NK-92 (cell line): Measurements from ENCODE around the gene SYF2.
"Not testable (repeated sequence)": the region's sequence is repeated elsewhere in the genome, so short reads cannot be mapped to it uniquely, and the experiment has no call there.

ENCODE experiments used
- DNase-seq: peaks from one replicate; lab custom pipeline; 2025; ENCODE audit not compliant: unreplicated experiment; lab: John Stamatoyannopoulos, UW

The SYF2 gene

DNA sequence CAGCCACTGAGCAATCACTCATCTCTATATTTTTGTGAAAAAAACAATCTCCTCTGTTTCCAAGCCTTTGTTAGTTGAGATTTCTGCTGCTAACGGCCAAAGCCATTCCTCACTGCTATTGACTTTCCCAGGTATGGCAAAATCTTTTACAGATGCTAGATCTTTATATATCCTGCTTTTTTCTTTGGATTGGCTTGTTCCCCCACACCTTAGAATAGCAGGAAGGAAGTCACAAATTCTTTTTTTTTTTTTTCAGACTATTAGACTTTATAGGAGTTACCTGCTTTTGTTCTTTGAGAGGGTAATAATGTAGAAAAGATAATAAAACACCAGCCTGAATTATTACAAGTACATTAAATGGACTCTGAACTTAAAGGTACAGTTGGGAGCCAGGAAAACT, 24.2 kb downstream of the SYF2 start:
- no peak for DNase-seq

DNA sequence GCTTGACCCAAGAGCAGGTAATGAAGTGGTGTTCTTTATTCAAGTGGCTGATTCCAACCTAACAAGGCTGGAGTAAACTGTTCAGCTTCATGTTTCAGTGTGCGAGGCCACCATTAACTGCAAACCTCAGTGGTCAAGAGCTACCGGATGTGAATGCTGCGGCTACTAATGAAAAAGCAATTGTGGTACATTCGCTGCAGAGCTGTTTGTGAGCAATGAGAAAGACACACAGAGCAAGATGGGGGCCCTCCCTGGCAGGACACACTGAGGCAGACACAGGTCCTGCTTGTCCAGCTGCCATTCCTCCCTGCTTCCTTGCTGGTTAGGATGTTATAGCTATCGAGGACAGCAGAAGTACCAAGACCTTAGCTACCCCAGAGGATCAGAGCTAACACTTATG, 26.1 kb downstream of the SYF2 start:
- DNase-seq, result no peak

DNA sequence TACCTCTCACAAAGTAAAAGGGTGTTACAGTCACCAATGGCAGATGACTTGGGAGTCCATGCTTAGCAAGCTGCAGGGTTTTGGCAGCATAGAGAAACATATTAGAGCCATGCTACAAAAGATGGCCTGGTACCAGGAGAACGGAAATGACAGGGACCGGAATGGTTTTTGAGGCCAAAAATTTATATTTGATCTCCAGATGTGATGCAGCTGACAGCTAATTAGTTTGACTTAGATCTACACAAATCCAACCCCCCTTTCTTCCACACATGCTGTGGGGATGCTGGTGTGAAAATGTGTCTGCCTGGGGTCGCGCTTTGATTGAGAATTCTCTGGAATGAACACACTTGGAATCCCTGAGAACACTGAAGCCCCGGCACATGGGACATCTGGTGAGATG, 26.5 kb downstream of the SYF2 start:
- DNase-seq, result no peak

DNA sequence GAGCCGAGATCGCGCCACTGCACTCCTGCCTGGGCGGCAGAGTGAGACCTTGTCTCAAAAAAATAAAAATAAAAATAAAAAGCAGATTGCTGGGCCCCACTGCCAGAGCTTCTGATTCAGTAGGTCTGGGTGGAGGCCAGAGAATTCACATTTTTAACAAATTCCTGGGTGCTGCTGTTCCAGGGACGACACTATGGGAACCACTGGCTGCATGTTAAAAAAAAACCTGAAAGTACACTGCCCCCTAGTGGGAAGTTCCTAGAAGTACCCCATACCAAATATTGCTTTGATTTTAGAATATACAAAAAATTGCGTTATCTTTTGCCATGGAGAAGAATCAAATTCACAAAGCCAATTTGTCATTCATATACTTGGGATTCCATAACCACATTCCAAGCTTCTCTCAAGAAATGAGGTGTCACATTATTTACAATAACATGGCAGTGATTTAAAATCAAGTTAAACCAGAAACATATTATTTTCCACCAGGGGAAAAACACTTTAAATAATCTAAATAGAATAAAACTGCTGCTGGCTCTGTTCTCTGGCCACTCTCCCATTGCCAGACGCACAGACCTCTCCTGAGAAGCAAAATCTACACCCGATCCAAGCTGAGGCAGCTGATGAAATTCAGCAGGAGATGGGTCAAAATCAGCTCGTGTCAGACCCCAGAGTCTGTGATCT, 27.4 kb downstream of the SYF2 start:
- no peak for DNase-seq

DNA sequence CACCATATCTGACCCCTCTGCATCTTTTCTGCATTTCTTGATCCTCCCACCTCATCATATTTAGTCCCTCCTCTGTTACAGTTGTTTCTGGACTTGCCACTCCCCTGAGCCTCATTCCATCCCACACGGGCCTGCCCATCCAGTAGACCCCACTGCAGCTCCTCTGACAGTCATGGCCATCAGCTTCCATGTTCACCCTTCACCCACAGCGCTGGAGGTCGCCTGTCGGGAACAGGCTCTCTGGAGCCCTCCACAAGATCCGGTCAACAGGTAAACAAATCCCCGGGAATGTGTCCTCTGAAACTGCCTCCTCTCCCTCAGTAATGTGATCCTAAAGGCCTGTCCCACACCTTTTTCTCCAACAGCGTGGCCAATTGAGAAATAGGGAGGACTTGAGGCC, 31.3 kb downstream of the SYF2 start:
- DNase-seq, result no peak

DNA sequence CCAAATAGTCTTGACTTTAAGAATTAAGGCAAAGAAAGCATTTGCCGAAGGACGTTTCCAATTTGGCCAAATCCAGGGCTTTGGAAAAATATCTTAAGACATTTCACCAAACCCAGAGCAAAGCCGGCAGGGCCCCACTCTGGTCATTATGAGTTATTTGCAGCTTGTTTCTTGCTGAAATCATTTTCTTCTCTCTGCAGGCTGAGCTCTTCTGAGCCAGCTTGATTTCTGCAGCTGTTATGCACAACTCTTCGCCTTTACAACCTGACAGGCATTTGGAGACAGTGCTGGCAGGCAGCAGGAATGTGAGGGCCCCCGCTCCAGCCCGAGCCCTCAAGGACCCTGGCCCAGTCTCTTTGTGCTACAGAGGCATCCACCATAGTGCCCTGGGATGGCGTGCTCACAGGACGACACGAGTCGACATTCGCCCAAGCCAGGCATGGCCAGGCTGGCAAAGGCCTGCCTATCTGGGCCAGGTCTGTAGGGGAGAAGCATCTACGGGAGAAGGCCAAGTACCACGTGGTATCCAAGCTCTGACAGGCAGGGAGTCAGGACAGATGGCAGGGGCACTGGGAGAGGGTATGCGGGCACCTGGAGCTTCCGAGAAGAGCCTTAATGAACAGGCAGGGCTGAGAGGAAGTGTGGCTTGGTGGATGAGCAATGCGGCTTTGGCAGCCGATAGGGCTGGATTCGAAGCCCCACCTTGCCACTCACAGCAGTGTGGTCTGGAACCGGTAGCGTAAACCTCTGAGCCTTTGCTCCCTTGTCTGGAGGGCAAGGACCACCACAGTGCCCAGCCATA, 32.3 kb downstream of the SYF2 start:
- no peak for DNase-seq

DNA sequence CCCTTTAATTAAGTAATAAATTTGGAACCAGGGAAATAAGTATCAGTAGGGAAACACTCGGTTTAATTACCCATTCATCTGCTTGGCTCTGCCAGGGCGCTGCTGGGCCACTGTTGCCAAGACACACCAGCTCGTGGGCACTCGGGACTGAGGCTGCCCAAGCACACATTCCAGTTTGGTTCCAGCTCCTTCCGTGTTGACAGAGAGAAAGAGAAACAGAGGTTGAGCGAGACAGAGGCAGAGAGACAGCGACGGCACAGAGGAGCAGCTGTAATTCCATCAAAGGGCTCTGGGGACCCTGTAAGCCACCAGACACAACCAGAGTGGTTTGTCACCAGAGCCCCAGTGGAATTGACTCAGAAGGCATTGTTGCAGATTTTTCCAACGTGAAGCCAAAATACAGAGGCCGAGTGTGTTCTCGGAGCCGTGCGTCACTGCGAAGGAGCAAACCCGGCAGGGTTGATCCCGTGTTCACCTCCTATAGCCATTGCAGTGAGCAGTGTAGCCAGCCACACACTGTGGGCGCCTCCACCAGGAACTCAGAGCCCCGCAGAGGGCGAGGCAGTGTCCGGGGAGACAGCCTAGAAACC, 33.5 kb downstream of the SYF2 start:
- DNase-seq, result no peak

DNA sequence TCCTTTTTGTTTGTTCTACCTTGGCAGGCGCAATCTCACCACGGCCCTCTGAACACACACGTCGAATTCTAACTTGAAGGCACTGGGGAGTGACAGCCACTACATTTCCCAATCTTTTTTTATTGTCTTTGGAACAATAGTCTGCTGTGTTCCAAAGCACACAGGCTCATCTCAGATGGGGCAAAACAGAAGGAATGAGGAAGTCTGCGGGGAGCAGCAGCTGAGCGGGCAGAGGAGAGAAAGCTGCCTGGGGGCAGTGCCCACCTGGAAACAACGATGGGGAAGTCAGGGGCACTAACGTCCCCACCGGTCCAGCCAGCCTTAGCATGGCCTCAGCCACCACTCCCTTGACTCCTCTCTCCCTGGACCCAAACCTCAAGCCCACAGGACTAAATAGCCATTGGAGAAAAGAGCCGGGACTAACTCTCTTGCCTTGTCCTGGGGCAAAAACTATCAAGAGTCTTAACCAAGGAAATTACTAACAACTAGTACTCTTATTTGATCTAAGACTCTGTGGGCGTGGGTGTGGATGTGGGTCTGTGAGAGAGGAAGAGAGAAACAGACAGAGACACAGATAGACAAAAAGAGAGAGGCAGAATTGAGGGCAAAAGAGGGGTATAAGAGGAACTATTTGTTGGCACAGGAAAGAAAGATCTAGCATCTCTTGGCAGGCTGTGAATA, 34.2 kb downstream of the SYF2 start:
- DNase-seq, result no peak

DNA sequence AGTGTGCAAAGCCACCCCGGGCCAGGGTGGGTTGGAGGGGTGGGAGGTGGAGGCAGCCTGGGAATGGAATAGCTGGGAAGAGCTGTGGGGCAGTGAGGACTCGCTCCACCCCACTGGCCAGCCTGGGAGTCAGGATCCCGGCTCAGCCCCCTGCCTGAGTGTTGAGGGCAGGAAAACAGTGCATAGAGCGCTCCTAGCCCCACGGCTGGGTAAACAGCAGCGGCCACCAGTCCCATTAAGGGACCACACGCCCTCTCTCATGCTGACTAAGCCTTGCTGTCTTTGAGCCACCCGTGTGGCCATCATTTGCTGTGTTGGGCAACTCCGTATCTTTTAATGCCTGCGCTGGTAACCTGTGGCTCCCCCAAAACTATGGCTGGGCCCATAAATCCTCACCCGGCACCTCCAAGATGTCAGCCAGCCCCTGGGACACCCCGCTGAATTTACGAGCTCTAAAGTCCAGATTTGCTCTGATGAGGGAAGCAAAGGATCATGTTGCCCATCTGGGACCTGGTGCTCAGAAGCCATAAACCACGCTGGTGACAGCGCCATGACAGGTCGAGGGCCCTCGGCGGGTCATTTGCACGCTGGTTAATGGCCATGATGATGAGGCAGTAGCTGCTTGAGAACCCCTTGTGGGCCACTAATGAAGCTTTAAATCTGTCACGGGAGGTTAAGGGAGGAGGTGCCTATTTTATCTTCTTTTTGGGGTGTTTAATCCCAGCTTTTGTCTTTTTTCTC, 34.9 kb downstream of the SYF2 start:
- no peak for DNase-seq

DNA sequence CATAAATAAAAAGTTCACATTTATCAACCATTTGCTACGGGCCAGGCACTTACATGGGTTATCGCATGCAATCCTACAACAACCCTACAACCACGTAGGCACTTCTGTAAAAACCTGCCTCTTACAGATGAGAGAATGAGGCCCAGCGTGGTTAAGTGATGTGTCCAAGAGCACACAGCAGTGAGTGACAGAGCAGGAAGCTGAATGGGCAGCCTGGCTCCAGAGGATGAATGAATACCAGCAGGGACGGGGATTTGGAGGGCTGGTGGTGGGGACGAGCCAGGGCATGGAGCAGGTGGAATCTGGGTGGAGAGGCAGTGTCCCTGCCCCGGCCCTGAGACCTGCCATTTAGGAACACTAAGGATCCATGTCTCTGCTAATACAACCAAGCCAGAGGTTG, 35.5 kb downstream of the SYF2 start:
- no peak for DNase-seq

DNA sequence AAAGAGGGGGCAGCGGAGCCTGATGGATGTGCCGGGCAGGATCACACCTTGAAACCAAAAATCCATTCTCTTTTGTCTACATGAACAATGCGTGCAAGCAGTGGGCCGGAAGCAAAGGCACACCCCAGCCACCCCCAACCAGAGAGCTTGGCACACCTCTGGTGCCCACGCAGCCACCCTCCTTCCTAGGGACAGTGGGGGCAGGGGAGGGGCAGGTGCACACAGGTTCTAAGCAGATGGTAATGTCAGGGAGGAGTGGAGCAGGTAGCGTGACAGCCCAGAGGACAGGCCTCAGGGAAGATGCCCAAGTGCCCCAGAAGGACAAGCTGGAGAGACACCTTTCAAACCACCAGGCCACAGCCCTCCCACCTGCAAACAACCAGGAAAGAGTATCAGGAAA, 36.5 kb downstream of the SYF2 start:
- no peak for DNase-seq

DNA sequence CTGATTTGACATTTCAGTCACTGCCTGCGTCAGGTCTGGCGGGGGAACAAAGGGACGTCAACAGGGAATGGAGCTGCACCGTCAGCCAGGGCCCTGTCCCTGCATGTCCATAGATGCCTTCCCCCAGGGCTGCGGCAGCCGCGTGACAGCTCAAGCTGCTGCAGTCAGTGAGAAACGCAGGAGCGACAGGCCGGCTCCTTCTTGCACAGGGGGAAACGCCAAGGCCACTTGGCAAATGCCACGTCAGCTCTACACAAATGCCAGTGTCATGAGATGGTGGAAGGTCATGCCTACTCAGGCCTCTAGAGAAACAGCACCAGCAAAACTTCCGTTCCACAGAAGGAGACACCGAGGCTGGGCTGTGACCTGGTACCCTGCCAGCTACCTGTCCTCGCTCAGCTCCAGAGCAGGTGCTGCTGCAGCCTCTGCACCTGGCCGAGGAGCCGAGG, 37.7 kb downstream of the SYF2 start:
- DNase-seq, result no peak

DNA sequence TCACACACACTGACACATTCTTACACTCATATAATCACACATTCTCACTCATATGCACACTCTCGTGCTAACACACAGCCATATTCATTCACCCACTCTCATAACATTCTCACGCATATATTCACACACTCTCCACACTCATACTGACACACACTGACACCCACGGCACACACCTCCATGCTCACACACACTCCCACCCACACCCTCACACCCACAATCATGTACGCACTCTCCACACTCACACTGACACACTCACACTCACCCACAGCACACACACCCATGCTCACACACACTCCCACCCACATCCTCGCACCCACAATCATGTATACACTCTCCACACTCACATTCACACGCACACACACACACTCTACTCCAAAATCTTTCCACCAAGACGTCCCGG, 38.2 kb downstream of the SYF2 start:
- DNase-seq, result no peak

DNA sequence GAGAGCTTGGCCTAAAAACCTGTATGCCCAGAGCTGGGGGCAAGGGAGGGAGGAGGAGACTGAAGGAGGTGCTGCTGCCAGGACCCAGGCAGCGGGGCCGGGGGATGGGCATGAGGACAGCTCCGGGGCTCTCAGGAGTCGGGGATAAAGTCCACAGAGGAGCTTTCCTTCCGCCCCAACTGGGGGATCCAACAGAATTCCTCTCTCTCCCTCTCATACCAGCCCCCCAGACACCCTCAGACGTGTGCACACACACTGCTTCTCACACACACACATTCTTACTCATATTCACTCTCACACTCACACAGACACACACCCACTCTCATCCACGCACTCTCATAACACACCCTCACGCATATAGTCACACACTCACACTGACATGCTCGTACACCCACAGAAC, 39.1 kb downstream of the SYF2 start:
- no peak for DNase-seq

DNA sequence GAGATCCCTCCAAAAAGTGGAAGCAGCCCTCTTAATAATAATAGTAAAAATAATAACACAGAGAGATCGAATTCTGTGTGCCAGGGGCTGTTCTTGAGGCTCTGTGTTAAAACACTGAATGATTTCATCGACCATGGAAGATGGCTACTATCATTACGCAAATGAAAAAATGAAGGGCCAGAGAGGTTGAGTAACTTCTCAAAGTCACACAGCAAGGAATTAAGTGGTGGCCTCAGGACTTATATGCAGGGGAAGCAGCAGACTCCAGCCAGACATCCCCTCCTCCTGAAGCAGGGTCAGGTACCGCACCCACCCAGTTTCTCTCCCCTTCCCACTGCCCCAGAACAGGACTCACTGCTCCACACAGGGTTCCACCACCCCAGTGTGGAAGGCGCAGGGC, 40.1 kb downstream of the SYF2 start:
- no peak for DNase-seq

DNA sequence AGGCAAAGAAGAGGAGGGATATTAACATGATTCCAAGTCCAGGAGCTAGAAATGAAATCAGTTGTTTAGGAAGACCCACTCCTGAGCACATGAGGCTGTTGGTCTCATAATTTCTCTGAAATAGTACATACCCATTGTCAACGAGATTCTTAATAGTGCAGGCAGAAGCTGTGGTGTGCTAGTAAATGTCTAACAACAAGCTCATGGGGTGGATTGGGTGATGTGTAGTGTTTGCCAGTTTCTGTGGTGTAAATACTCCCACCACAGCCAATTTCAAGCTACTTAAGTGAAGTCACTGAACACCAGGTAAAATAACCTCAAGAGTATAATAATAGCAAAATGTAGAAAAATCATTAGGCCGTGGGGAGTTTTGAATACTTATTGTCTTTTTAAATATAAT, 42.0 kb downstream of the SYF2 start:
- DNase-seq, result no peak

DNA sequence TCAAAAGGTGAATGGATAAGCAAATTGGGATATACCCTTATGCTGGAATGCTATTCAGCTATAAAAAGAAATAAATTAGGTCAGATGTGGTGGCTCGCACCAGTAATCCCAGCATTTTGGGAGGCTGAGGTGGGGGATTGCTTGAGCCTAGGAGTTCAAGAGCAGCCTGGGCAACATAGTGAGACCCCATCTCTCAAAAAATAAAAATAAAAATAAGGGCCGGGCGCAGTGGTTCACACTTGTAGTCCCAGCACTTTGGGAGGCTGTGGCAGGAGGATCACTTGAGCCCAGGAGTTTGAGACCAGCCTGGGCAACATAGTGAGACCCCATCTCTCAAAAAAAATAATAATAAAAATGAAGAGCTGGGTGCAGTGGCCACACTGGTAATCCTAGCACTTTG, 44.4 kb downstream of the SYF2 start:
- not testable (repeated sequence) for DNase-seq

DNA sequence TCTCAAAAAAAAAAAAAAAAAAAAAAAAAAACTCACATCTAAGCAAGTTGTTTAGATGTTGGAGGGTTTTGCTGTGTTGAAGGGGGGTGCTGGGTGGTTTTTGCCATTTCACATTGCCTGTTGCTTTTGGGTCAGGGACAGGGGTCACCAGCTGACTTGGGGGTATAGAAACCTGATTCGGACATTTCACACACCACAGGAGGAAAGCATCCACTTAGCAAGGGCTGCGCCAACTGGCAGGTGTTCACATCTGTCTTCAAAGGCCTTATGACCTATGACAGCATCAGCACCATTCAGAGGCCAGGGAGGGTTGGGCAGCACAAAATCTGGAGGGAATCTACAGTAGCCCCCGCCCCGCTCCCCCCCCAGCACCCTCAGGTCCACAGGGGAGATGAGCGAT, 45.2 kb downstream of the SYF2 start:
- no peak for DNase-seq

DNA sequence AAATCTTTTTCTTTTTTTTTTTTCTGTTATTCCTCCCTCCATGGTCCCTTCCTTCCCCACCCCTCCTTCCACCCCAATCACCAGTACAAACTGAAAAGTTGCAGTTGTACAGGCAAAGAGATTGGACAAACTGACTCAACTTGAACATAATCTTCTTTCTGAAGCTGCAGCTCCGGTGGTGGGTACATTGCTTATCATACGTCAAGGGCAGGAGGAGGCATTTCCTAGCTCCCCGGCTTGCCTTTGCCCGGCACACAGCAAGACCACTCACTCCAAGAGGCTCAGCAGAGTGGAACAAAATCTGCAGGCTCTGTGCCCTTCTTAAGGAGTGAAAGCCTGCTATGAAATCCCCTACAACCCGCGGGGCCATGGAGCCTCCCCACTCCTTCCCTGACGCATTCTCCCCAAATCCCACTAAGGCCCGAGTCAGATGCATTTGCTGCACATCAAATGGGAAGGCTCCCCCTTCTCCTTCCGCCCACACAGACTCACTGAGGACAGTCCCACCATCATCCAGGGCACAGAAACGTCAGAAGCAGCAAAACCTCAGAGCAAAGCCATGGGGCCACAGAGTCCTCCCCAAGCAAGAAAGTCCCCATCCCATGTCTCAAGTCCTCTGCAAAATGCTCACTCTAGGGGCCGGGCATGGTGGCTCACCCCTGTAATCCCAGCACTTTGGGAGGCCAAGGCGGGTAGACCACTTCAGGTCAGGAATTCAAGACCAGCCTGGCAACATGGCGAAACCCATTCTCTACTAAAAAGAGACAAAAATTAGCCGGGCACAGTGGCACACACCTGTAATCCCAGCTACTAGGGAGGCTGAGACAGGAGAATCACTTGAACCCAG, 45.9 kb downstream of the SYF2 start:
- no peak for DNase-seq
